LHCN-M2 (cell line): ENCODE measurements around the gene TAF9B. TPM values are rescaled to one million over a fixed set of nuclear protein-coding genes. Genes with fewer than 3 reads are reported as not detected.
"Not testable (repeated sequence)": the region's sequence is repeated elsewhere in the genome, so short reads cannot be mapped to it uniquely, and the experiment has no call there.

Source experiments
- DNase-seq: peaks from one replicate; pipeline ENCODE4 v3.0.0-alpha.2; 2012; ENCODE audit warnings: low read depth
- total RNA-seq: library from RNA; depleted of rRNA; stranded (reverse); fragments of >200 nt; gene quantifications from 2 replicates; pipeline ENCODE4 v1.2.3, GENCODE V29; 2014; rRNA removed

The TAF9B gene
- total RNA-seq, 1 experiment from 2014 or later: 40.6 TPM

DNA sequence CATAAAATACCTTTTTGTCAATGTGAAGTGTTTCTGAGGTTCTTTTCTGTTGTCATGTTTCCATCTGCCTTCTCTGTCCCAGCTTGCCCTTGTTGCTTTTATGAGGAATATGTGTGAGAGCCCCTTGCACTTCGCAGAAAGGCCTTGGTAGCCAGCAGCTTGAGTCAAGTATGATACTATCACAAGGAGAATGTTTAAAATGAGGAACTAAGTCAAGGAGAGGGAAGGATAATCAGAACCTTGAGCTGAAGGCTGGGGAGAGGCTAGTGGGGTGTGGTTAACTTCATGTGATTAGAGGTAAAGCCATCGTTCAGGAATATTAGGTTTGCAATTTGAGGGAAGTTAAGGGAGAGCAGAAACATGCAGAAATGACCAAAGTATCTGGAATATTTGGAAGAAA, 22.7 kb downstream of the TAF9B start:
- DNase-seq: no peak

DNA sequence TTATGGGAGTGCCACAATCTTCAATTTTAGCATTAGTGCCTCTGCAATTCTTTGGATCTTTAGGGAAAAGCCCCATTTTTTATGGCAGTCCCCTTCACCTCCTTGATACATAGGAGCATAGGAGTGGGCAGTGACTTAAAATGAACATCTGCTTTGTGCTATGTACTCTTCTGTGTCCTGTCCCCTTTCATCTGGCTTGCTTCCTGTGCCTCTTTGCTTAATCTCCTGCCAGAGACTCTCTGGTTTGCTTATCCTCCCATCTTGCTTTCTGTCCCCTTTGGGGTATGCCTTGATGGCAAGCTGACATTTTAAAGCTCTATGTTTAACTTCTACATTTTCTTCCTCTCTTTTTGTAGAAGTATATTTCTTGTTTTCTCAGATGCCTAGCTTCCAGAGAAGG, 23.1 kb downstream of the TAF9B start:
- no peak for DNase-seq

DNA sequence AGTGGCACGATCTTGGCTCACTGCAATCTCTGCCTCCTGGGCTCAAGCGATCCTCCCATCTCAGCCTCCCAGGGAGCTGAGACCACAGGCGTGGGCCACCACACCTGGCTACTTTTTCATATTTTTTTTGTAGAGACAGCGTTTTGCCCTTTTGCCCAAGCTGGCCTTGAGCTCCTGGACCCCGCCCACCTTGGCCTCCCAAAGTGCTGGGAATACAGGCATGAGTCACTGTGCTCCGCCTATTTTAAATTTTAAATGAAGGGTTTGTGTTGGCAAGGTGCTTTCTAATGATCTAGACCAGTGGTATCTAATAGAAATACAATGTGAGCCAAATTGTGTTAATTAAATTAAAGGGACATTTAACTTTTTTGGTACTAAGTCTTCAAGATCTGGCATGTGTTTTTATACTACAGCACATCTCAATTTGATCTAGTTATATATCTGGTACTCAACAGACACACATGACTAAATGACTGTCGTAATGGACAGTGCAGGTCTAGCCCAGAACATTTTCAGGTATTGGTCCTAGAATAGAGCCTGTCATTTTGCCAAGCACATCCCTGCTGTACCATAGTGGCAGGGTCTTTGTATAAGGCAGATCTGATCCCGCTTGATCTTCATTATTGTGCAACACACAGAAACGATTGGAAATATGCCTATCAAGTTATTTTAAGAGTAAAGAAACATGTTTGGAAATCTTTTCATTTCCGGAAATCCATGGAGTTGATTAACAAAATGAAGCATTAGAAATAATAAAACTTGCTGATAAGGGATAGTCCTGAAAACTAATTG, 28.1 kb downstream of the TAF9B start:
- DNase-seq: no peak

- DNase-seq: no peak
These were observed 30.0 kb downstream of the TAF9B start for GRCh38 chrX:78109458-78109857.

DNA sequence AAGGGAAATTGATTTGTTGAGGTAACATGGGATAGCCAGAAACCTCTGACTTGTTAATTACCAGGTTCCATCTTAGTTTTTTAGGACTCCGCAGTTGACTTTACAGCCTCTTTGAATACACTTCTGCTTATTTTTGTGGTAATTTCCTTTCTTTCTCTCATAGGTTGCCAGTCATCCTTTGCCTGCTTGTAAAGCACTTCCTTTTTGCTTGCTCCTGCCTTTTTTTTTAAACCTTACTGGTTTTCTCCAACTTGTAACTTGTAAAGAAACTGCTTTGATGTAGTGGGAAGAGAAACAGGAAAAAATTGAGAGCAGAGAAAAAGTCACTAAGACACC, 32.8 kb downstream of the TAF9B start:
- no peak for DNase-seq

- no peak for DNase-seq
These were observed 33.4 kb downstream of the TAF9B start for GRCh38 chrX:78105944-78106650.

GRCh38 chrX:78104447-78105176, 34.8 kb downstream of the TAF9B start:
- DNase-seq: peak; percentile 49

- peak; percentile 95 for DNase-seq
These were observed 35.6 kb downstream of the TAF9B start, which contains the start of gene PGK1 for GRCh38 chrX:78103623-78104446. Gene PGK1 (plus strand): TSS chrX:78104248. CDS start chrX:78104341, 93 bp downstream.

GRCh38 chrX:78103001-78103622, 36.3 kb downstream of the TAF9B start:
- DNase-seq: no peak

DNA sequence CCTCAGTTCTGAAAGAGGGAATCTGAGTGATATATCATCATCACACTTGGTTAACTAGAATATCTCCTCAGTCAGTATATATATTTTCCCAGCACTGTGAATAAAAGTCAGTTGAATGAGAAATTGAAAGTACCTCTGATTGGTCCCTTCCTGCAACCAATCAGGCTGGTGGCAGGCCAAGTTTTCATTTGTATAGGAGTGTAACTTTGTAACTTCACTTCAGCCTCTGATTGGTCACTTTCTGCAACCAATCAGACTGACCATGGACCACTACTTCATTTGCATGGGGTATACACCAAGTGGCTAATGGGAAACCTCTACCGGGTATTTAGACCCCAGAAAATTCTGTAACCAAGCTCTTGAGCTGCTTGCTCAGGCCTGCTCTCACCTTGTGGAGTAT, 37.4 kb downstream of the TAF9B start:
- no peak for DNase-seq

DNA sequence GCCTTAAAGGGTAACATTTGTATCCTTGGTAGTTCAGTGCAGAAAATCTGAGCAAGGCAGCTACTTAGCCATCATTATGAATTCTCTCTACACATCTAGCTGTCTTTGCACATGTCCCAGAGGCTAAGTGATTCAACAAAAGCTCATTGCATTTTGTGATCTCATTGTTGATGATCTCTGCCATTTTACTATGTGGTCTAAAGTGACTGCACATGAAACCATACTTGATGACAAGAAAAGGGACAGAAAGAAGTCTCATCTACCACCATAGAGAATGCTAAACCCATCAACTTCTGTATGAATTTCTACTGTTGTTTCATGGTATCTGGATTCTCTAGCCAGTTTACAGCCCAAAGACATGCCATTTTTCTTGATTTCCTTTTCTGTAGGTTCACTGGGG, 41.3 kb downstream of the TAF9B start:
- no peak for DNase-seq

- DNase-seq: peak; percentile 68
These were observed 47.2 kb downstream of the TAF9B start for GRCh38 chrX:78092296-78092695.

DNA sequence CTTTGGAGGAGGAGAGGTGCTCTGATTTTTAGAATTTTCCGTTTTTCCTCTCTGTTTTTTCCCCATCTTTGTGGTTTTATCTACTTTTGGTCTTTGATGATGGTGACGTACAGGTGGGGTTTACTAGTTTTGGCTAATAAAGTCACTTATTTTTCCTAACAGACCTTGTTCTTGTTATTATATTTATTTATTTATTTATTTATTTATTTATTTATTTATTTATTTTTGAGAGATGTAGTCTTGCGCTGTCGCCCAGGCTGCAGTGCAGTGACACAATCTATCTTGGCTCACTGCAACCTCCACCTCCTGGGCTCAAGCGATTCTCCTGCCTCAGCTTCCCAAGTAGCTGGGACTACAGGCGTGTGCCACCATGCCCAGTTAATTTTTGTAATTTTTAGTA, 58.0 kb downstream of the TAF9B start:
- DNase-seq: not testable (repeated sequence)

Other genes with a start within 250 kb of the TAF9B start
- gene MAGT1, start 244.2 kb downstream of the TAF9B start, total RNA-seq: 53.3 and 60.7 TPM in 2 replicates
- gene COX7B, start 240.2 kb downstream of the TAF9B start, total RNA-seq: 205 and 232 TPM in 2 replicates
- 6.7 and 7.2 TPM in 2 replicates for gene ATP7A, start 229.0 kb downstream of the TAF9B start, total RNA-seq
- not detected in 2 replicates for gene PGAM4, start 170.0 kb downstream of the TAF9B start, total RNA-seq
- gene PGK1, start 35.4 kb downstream of the TAF9B start, total RNA-seq: 768 and 779 TPM in 2 replicates
- 0.06 TPM in 2 replicates for gene CYSLTR1, start 188.0 kb upstream of the TAF9B start, total RNA-seq